HG02943 (cell line): ENCODE data around the gene ACRV1.

ENCODE experiments used
- ATAC-seq: cut with Tn5 transposase; IDR thresholded peaks from one replicate; pipeline ENCODE4 v1.9.1; 2021; ENCODE audit warnings: mild to moderate bottlenecking, low read depth, moderate library complexity; ENCODE audit not compliant: unreplicated experiment

The ACRV1 gene

GRCh38 chr11:125663910-125664309, 16.7 kb downstream of the ACRV1 start:
- no peak for ATAC-seq

- no peak for ATAC-seq
Measured at GRCh38 chr11:125662689-125663088, 18.0 kb downstream of the ACRV1 start.

GRCh38 chr11:125649465-125650166, 31.0 kb downstream of the ACRV1 start:
- no peak for ATAC-seq

- ATAC-seq, result no peak
Measured at GRCh38 chr11:125645871-125646270, 34.8 kb downstream of the ACRV1 start.

GRCh38 chr11:125638315-125638714, 42.3 kb downstream of the ACRV1 start:
- no peak for ATAC-seq

GRCh38 chr11:125637840-125638239, 42.8 kb downstream of the ACRV1 start:
- no peak for ATAC-seq

GRCh38 chr11:125627236-125627910, 53.3 kb downstream of the ACRV1 start:
- ATAC-seq, result no peak

GRCh38 chr11:125626288-125626950, 54.2 kb downstream of the ACRV1 start:
- peak; percentile 42 for ATAC-seq

- ATAC-seq, result peak; percentile 77
Measured at GRCh38 chr11:125625630-125626287, 54.9 kb downstream of the ACRV1 start.

GRCh38 chr11:125625225-125625629, 55.4 kb downstream of the ACRV1 start:
- ATAC-seq, result peak; percentile 9

GRCh38 chr11:125624756-125625213, 55.9 kb downstream of the ACRV1 start, which contains the start of gene CHEK1:
Gene CHEK1 (plus strand): TSS chr11:125625163. CDS start chr11:125626769, 1,606 bp downstream.
- no peak for ATAC-seq

- no peak for ATAC-seq
Measured at GRCh38 chr11:125623064-125623463, 57.6 kb downstream of the ACRV1 start.

GRCh38 chr11:125621995-125622394, 58.7 kb downstream of the ACRV1 start:
- ATAC-seq, result no peak
